Spinal cord (tissue), 10 donors: ENCODE results near the gene MSI2. TPM values are rescaled to one million over a fixed set of nuclear protein-coding genes. Genes with fewer than 3 reads are reported as not detected.

Source experiments
- DNase-seq, 6 donors: peaks; one replicate each; pipeline versions ENCODE4 v3.0.0 to v3.0.0-alpha.2; 2013 to 2015; ENCODE audit warnings: low spot score in 6 of 6, low read depth in 4 of 6
- H3K27ac ChIP-seq: one replicate; pipeline ENCODE4 v1.5.1; 2013; ENCODE audit warnings: low read depth, low read length, control low read depth
- H3K27me3 ChIP-seq: one replicate; pipeline ENCODE4 v1.6.1; 2013; ENCODE audit warnings: low read length; ENCODE audit not compliant: control insufficient read depth, insufficient read depth
- H3K36me3 ChIP-seq: one replicate; pipeline ENCODE4 v1.6.1; 2013; ENCODE audit warnings: low read length; ENCODE audit not compliant: control insufficient read depth, insufficient read depth
- H3K4me1 ChIP-seq: one replicate; pipeline ENCODE4 v1.6.1; 2013; ENCODE audit warnings: low read length; ENCODE audit not compliant: control insufficient read depth, insufficient read depth
- H3K4me3 ChIP-seq: one replicate; pipeline ENCODE4 v1.5.1; 2013; ENCODE audit warnings: low read depth, low read length, control low read depth
- H3K9me3 ChIP-seq: one replicate; pipeline ENCODE4 v1.6.1; 2013; ENCODE audit warnings: low read length; ENCODE audit not compliant: control insufficient read depth, insufficient read depth
- WGBS: methylation state at CpG from one replicate; pipeline ENCODE4 v1.1.5; 2013; ENCODE audit warnings: missing lambda C conversion rate; ENCODE audit not compliant: insufficient coverage; 5-methylcytosine and 5-hydroxymethylcytosine counted together
- polyA plus RNA-seq, 2 donors: library from polyadenylated mRNA; unstranded; fragments of 120-200 nt; gene quantifications; one replicate each; pipeline ENCODE4 v1.2.1, GENCODE V29; 2013; ENCODE audit not compliant: insufficient read length in 2 of 2
- total RNA-seq, 2 donors: library from RNA; depleted of rRNA in 1 of 2; stranded (reverse); fragments of 120-200 nt in 1 of 2; fragments of >200 nt in 1 of 2; gene quantifications; one replicate each; pipeline versions ENCODE4 v1.2.3 to v1.2.4, GENCODE V29; 2013 to 2014
- donor health status: healthy.

The MSI2 gene
- total and polyA plus RNA-seq, 4 donors: 92.8 to 167 (median 109) TPM

DNA sequence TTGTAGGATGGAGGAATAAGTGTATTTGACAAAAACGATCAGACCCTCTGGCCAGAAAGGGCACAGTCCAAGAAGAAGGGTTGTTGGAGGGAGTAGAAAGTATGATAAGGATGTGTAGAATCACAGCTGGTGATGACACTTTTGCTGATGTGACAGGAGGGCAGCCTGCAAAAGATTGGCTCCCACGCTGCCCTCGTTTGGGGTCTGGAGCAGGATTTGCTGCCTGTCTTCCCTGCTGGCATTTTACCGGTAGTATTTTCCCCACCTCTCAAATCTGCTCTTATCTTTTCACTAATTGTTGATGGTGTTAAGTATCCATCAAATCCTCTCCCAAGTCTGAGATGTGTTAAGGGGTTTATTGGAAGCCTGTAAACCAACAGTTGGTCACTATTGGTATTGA, 280.0 kb downstream of the MSI2 start:
- peaks cover 7% of the 10 kb centered on the region for H3K36me3 ChIP-seq
- 89% methylated on average over 3 of the region's 4 CpGs for WGBS
- no peak overlapping the region for H3K4me3 ChIP-seq
- H3K9me3 ChIP-seq: no peaks in the 10 kb centered on the region
- no peaks in the 10 kb centered on the region for H3K27me3 ChIP-seq
- no peak for DNase-seq
- H3K27ac ChIP-seq: peak overlapping the region; percentile 94
- peaks cover 71% of the 10 kb centered on the region for H3K4me1 ChIP-seq

DNA sequence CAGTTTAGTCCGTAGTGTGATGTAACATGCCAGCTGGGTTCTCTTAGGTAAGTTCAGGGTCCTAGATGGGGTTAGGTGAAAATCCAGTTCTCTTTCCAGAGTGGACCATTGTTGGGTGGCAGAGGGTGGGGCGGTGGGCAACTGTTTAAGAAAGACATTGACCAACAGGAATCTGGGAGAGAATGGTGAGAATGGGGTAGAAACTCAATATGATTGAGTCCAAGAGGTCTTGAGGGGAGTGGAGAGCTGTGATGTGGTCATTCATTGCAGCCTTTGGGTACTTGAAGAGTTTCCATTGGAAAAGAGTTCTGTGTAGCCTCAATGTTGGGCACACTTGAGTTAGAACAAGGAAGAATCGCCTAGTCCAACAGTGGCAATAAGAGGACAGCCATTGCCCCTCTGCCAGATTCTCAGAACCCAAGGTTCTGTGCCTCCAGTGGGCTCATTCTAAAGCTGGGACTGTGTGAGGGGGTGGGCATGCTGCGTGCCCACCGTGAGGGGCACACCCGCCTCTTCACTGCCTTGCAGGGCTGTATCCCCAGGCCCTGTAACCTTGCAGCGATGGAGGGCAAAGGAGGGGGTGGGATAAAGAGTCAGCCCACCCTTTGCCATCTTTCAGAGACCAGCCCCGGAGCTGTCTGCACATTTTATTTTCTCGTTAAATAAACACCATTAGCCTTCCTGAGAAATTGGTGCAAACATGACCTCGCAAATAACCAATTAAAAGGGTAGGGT, 280.6 kb downstream of the MSI2 start:
- Histone ChIP-seq H3K4me3 (no peak overlapping the region), H3K27ac (peak overlapping the region; percentile 94), H3K4me1 (peaks cover 69% of the 10 kb centered on the region), H3K9me3 (no peaks in the 10 kb centered on the region), H3K36me3 (peaks cover 7% of the 10 kb centered on the region), H3K27me3 (no peaks in the 10 kb centered on the region)
- WGBS: 42% methylated on average over 6 of the region's 10 CpGs
- DNase-seq: no peak

DNA sequence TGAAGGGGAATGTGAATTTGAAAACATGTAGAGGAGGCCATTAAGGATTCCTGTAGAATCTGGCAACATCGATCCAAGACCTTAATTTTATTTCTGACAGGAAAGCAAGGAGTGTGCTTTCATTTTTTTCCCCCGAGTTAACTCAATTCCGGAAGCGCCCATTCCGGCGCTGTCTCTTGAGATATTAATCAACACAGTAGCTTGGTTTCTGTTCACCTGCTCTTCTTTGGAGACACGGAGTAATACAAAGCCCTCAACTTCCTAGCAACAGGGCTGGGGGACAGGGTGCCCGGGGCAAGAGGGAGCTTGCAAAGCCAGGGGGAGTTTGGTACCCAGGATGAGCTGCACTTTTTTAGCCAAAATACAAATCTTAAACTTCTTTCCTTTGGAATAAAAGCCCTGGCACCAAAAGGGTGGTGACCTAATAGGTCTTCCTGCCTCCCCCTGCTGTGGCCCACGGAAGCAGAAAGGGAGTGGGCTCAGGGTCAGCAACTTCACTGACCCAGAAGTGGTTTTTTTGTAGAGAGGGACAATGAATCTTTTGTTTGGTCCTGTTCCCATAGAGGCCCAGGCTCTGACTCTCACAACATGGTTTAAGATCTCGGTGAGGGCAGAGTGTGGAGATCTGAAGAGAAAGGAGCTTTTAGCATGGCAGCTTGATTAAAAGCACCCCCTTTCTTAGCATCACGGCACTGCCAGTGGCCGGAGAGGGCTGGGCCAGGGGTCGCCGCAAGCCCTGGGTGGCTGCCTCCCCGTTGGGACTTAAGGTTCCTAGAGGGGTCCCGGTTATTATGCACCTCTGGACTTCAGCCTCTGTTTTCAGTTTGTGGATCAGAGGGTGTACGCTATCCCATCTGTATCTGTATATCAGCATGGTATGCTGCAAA, 281.4 kb downstream of the MSI2 start:
- H3K4me1 ChIP-seq: peaks cover 68% of the 10 kb centered on the region
- peak in 3 of 6 donors; percentile 72 to 87 (median 86) for DNase-seq
- 29% methylated on average over 10 of the region's 17 CpGs for WGBS

DNA sequence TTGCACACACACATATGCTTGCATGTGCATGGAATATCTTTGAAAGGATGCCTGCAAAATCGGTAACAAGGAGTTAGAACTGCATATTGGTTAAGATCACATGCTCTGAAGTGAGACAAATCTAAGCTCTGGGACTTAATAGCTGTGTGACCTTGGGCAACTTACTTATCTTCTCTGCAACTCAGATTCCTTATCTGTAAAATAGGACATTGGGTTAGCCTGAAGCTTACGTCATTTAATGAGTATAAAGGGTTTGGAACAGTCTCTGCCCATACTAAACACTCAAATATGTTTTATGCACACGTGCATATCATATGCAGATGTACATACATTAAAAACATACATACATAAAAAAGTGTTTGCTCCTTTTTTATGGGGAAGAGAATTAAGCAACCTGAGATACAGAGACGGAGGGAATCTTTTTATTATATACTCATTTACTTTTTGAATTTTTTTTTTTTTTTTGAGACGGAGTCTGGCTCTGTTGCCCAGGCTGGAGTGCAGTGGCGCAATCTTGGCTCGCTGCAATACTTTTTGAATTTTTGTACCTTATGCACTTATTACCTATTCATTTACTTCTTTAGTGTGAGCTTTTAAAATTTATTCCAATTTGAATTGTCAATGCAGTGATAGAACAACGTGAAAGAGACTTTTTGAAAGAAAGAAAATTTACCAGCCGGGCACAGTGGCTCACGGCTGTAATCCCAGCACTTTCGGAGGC, 282.6 kb downstream of the MSI2 start:
- Histone ChIP-seq H3K27ac (peak overlapping the region; percentile 94), H3K4me1 (peaks cover 65% of the 10 kb centered on the region), H3K9me3 (no peaks in the 10 kb centered on the region), H3K27me3 (no peaks in the 10 kb centered on the region), H3K4me3 (no peak overlapping the region), H3K36me3 (no peaks in the 10 kb centered on the region)
- no peak for DNase-seq
- 71% methylated on average over 3 of the region's 11 CpGs for WGBS

More for the DNA sequence above, 281.4 kb downstream of the MSI2 start:
- peak overlapping the region; percentile 94 for H3K27ac ChIP-seq
- no peaks in the 10 kb centered on the region for H3K27me3 ChIP-seq
- H3K9me3 ChIP-seq: no peaks in the 10 kb centered on the region
- H3K36me3 ChIP-seq: peaks cover 4% of the 10 kb centered on the region
- no peak overlapping the region for H3K4me3 ChIP-seq

DNA sequence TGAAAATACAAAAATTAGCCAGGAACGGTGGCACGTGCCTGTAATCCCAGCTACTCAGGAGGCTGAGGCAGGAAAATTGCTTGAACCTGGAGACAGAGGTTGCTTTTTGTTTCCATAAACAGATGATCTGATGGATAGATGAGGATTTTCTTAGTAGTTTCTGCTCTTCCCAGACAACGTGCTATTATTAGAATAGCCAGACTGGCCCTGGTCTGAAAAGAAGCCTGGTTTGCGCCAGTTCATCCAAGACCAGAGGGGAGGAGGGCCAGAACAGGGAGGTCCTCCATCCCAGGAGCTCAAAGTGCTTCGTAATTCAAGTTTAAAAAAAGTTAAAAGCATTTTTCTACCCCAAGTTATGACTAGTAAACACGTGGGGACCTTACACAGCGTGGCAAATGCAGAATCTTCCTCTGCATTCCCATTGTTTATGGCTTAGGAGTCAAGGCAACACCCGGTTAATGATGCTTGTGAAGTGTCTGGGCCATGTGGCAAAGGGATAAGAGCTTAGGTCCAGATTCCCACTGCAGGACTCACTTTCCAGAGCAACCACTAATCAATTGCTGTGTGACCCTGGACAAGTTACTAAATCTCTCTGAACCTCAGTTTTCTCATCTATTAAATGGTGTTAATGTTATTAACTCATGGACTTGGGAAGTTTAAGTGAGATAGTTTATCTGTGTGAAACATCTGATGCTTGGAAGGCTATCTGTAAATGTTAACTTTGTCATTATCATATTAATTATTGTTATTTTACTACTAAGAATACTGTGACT, 283.4 kb downstream of the MSI2 start:
- peak overlapping the region; percentile 94 for H3K27ac ChIP-seq

DNA sequence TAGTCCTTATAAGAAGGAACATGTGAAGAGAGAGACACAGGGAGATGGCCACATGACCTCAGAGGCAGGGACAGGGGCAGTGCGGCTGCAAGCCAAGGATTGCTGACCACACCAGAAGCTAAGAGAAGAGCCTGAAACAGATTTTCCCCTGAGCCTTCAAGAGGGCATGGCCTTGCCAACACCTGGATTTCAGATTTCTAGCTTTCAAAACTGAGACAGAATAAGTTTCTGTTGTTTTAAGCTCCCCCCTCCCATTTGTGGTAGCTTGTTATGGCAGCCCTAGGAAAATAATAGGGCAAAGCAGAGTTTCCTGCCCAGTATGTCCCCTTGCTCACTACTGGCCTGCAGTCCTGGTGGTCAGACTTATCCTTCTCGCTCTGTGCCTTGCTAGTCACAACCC, 284.3 kb downstream of the MSI2 start:
- 87% methylated on average over 1 of the region's 2 CpGs for WGBS
- Histone ChIP-seq H3K36me3 (no peaks in the 10 kb centered on the region), H3K4me3 (no peak overlapping the region), H3K4me1 (peaks cover 66% of the 10 kb centered on the region), H3K27me3 (no peaks in the 10 kb centered on the region), H3K27ac (peak overlapping the region; percentile 18), H3K9me3 (no peaks in the 10 kb centered on the region)
- DNase-seq: no peak

More for the DNA sequence above, 283.4 kb downstream of the MSI2 start:
- no peaks in the 10 kb centered on the region for H3K27me3 ChIP-seq
- peaks cover 67% of the 10 kb centered on the region for H3K4me1 ChIP-seq
- H3K36me3 ChIP-seq: no peaks in the 10 kb centered on the region
- DNase-seq: no peak
- H3K9me3 ChIP-seq: no peaks in the 10 kb centered on the region
- no peak overlapping the region for H3K4me3 ChIP-seq
- WGBS: 47% methylated on average over 3 of the region's 8 CpGs

DNA sequence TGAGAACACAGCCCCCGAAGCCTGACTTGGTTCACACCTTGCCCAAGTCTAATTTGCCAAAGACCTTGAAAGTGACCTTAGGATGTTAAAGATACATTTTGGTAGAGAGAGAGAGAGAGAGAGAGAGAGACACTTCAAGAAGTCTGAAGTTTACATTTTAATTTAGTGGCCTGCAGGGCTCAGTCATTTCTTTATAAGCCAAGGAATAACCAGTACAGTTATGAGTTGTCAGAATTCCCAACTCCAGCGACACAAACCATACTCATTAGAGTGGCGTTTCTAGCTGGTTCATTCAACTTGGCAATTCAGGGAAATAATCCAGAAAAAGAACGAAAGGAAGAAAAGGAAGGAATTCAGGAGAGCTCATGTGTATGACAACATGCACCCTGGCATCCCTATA, 284.7 kb downstream of the MSI2 start:
- Histone ChIP-seq H3K27ac (peak overlapping the region; percentile 18), H3K36me3 (no peaks in the 10 kb centered on the region), H3K4me1 (peaks cover 69% of the 10 kb centered on the region), H3K27me3 (no peaks in the 10 kb centered on the region), H3K4me3 (no peak overlapping the region), H3K9me3 (no peaks in the 10 kb centered on the region)
- WGBS: 60% methylated on average over 1 of the region's 4 CpGs
- no peak for DNase-seq

DNA sequence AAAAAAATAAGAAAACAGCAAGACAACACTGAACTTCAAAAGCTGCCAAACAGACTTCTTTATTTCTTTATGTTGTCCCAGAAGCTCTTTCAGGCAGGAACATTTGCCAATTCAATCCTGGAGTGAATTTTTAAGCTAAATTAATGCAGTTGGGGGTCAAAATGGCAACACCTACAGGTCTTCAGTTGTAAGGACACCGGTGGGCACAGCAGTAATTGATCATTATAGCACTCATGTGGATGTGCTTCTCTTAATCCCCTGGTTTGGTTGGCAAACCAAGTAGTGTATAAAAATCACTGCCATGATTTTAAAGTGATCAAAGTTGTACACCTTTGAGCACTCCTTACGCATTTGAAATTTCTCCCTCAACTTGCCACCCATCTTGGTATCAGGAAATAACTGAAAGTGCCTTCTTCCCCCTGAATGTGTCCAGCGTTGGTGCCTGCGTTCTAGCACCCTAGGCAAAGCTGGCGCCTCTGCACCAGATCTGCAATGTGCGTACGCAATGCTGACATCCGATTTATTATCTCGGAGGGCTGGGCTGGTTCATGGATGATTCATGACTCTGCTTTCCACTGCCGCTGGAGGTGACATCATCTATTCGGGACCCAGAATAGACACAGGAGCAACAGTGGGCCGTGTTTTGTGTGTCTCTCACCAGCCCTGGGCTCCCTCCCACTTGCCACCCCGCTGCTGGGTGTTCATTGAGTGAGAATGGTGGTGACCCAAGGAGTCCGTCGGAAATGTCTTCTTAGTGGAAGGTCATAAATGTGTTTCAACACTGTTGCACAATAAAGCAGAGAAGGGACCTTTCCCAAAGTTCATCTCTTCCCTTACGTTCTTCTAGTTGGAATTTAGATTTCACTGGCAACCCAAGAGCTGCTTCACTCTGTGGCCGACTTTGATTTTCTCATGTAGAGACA, 285.4 kb downstream of the MSI2 start:
- Histone ChIP-seq H3K27ac (peak overlapping the region; percentile 4), H3K36me3 (no peaks in the 10 kb centered on the region), H3K9me3 (no peaks in the 10 kb centered on the region), H3K4me1 (peaks cover 67% of the 10 kb centered on the region), H3K27me3 (no peaks in the 10 kb centered on the region), H3K4me3 (no peak overlapping the region)
- DNase-seq: no peak
- 48% methylated on average over 11 of the region's 17 CpGs for WGBS
